GM13977 (cell line): ENCODE results near the gene CARMIL3.

ENCODE experiments used
- DNase-seq: peaks from one replicate; pipeline ENCODE4 v3.0.0; 2012; ENCODE audit warnings: low spot score
- in situ Hi-C: fragments of 300-500 bp; cut with MboI; formaldehyde crosslinking; loops from one replicate; pipeline ENCODE4 v1.12.0; 2022; ENCODE audit warnings: low sequenced_read_pairs, low pct_unique_long_range_greater_than_20kb, mixed read lengths, inconsistent platforms; ENCODE audit not compliant: unreplicated experiment
- TF ChIP-seq, protein P1 (sequence below): IDR thresholded peaks from 2 replicates; pipeline ENCODE4 v1.5.1; 2012; ENCODE audit warnings: mild to moderate bottlenecking, control low read depth; ENCODE audit not compliant: insufficient read depth; ENCODE audit errors: extremely low read depth, missing control alignments

The CARMIL3 gene

DNA sequence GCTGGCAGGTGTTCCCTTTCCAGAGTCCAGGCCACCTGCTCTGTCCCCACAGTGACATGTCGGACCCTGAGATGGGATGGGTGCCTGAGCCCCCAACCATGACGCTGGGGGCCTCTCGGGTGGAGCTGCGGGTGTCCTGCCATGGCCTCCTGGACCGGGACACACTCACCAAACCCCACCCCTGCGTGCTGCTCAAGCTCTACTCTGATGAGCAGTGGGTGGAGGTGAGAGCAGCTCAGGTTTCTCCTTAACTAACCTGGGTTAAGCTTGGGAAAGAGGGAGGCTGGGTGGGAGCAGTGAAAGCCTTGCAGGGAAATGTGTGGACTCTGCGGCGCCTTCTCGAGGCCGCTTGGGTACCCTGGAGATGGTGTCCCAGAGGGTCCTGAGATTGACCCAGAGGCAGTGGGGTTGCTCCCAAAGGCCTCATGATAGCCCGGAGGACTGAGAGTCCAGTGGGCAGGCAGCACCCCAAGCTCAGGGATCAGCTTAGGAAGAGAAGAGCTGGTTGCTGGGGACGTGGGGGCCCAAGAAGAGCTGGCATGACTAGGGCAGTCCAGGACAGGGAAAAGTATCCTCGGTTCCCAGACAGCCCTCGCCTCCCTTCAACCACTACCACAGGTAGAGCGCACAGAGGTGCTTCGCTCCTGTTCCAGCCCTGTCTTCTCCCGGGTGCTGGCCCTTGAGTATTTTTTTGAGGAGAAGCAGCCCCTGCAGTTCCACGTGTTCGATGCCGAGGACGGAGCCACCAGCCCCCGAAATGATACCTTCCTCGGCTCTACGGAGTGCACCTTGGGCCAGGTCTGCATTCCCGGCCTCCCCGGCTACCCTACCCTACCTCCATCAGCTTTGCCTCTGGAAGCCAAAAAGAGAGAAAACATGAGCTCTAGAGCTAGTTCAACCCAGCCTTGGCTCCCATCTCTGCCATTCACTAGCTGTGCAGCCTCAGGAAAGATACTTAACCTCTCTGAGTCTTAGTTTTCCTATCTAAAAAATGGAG, 21.4 kb downstream of the CARMIL3 start:
- DNase-seq, result no peak
- in situ Hi-C loops, result no loop called here
- TF ChIP-seq, protein P1, sequence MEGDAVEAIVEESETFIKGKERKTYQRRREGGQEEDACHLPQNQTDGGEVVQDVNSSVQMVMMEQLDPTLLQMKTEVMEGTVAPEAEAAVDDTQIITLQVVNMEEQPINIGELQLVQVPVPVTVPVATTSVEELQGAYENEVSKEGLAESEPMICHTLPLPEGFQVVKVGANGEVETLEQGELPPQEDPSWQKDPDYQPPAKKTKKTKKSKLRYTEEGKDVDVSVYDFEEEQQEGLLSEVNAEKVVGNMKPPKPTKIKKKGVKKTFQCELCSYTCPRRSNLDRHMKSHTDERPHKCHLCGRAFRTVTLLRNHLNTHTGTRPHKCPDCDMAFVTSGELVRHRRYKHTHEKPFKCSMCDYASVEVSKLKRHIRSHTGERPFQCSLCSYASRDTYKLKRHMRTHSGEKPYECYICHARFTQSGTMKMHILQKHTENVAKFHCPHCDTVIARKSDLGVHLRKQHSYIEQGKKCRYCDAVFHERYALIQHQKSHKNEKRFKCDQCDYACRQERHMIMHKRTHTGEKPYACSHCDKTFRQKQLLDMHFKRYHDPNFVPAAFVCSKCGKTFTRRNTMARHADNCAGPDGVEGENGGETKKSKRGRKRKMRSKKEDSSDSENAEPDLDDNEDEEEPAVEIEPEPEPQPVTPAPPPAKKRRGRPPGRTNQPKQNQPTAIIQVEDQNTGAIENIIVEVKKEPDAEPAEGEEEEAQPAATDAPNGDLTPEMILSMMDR, result no peak

- TF ChIP-seq, protein P1, result no peak
- no peak for DNase-seq
- in situ Hi-C loops, result loop anchor here (25.0 kb wide), 1 partner anchor 88 kb away; the partner anchor contains the start of gene DHRS4L2
These were observed 23.0 kb downstream of the CARMIL3 start for GRCh38 chr14:24074625-24075484.

DNA sequence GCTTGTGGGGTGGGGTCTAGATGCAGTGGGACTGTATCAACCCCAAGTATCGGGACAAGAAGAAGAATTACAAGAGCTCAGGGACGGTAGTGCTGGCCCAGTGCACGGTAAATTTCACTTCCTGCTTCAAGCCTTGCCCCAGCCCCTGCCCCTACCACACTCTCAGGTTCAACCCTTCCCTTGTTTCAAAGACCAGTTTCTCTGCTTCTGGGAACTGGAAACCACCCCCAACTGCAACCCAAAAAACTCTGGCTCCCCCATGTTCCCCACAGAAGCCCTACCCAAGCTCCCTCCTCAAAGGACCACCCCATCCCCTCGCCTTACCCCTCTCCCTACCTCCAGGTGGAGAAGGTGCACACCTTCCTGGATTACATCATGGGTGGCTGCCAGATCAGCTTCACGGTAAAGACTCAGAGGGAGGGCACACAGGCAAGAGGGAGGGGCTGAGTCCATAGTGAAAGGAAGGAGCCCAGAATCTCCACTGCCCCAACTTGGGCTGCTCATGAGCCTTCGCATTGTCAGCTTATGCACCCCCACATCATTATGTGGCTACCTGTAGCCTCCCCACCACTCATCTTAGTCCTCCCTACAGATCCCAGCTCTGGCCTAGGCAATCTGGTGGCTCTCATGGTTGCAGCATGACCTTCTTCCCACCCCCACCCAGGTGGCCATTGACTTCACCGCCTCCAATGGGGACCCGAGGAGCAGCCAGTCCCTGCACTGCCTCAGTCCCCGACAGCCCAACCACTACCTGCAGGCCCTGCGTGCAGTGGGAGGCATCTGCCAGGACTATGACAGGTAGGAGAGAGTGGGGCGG, 23.9 kb downstream of the CARMIL3 start:
- peak; percentile 66 for DNase-seq
- TF ChIP-seq, protein P1, result no peak
- in situ Hi-C loops, result loop anchor here (25.0 kb wide), 1 partner anchor 88 kb away; the partner anchor contains the start of gene DHRS4L2

GRCh38 chr14:24076302-24076601, 24.4 kb downstream of the CARMIL3 start:
- in situ Hi-C loops, result loop anchor here (25.0 kb wide), 1 partner anchor 89 kb away; the partner anchor contains the start of gene DHRS4L2
- TF ChIP-seq, protein P1, result no peak
- DNase-seq, result no peak

DNA sequence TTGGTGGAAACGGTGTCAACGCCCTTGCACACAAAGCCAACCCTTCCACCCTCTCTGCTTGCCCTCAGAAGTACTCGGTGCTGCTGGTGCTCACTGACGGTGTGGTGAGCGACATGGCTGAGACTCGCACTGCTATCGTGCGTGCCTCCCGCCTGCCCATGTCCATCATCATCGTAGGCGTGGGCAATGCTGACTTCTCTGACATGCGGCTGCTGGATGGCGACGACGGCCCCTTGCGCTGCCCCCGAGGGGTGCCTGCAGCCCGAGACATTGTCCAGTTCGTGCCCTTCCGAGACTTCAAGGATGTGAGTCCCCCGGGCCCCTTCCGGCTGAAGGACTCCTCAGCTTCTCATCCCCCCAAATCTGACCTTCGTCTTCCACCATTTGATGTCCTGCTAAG, 25.3 kb downstream of the CARMIL3 start:
- in situ Hi-C loops, result loop anchor here (25.0 kb wide), 1 partner anchor 90 kb away; the partner anchor contains the start of gene DHRS4L2
- TF ChIP-seq, protein P1, result no peak
- DNase-seq, result no peak
